ENCODE data around the gene ADAM19.

DNA sequence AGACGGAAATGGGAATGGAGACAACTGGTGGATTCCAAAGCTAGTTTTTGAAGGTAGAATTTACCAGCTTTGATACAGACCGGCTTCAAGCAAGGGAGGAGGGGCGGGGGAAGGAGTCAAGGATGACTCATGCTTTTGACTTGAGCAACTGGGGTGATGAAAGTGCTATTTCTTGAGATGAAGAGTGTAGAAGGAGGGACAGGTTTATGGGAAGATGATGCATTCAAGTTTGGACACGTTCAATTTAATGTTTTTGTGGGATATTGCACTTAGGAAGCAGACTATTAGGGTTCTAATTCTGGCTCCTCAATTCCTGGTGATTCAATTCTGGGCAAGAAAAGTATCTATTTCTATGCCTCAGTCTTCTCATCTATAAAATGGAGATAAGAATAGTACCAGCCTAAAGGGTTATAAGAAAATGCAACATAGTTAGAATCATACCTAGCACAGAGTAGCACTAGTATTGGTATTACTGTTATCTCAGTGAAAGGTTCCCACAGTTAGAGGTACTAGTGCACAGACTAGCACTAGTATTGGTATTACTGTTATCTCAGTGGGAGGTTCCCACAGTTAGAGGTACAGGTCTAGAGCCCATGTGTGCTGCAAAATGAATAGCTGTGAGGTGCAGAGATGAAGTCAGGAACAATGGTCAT is 110.9 kb downstream of the ADAM19 start:
- TF ChIP-seq, protein P1, sequence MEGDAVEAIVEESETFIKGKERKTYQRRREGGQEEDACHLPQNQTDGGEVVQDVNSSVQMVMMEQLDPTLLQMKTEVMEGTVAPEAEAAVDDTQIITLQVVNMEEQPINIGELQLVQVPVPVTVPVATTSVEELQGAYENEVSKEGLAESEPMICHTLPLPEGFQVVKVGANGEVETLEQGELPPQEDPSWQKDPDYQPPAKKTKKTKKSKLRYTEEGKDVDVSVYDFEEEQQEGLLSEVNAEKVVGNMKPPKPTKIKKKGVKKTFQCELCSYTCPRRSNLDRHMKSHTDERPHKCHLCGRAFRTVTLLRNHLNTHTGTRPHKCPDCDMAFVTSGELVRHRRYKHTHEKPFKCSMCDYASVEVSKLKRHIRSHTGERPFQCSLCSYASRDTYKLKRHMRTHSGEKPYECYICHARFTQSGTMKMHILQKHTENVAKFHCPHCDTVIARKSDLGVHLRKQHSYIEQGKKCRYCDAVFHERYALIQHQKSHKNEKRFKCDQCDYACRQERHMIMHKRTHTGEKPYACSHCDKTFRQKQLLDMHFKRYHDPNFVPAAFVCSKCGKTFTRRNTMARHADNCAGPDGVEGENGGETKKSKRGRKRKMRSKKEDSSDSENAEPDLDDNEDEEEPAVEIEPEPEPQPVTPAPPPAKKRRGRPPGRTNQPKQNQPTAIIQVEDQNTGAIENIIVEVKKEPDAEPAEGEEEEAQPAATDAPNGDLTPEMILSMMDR (conservative IDR thresholded peaks at IDR 0.05; ENCODE audit: low read length) = no peak
- TF ChIP-seq EZH2phosphoT487 (IDR thresholded peaks at IDR 0.05; ENCODE audit: borderline replicate concordance) = no peak

All from Loucy (cell line).